C4-2B (cell line): ENCODE measurements around the gene KCNMA1.
"Not testable (repeated sequence)": the region's sequence is repeated elsewhere in the genome, so short reads cannot be mapped to it uniquely, and the experiment has no call there.

Experiments used
- H3K27ac ChIP-seq: fragments of 450-650 bp; 2 replicates; pipeline ENCODE4 v1.5.1; 2017
- CTCF ChIP-seq: fragments of 450-650 bp; conservative IDR thresholded peaks from 2 replicates; pipeline ENCODE4 v1.5.1; 2017; ENCODE audit warnings: mild to moderate bottlenecking
- ZFX ChIP-seq: fragments of 450-650 bp; IDR thresholded peaks from 2 replicates; pipeline ENCODE4 v1.6.1; 2017

Gene KCNMA1

GRCh38 chr10:77594471-77594783 is 43.2 kb downstream of the KCNMA1 start:
- no peak overlapping the region for H3K27ac ChIP-seq
- TF ChIP-seq ZFX (no peak), CTCF (no peak)

GRCh38 chr10:77593771-77594470 is 43.7 kb downstream of the KCNMA1 start:
- TF ChIP-seq CTCF (no peak), ZFX (no peak)
- H3K27ac ChIP-seq, result no peak overlapping the region

GRCh38 chr10:77592946-77593636 is 44.5 kb downstream of the KCNMA1 start:
- no peak overlapping the region for H3K27ac ChIP-seq
- no peak for TF ChIP-seq CTCF
- TF ChIP-seq ZFX, result no peak

- no peak overlapping the region for H3K27ac ChIP-seq
- TF ChIP-seq CTCF (no peak), ZFX (no peak)
Measured at GRCh38 chr10:77592510-77592909, 45.1 kb downstream of the KCNMA1 start.

- no peak overlapping the region for H3K27ac ChIP-seq
- no peak for TF ChIP-seq ZFX
- TF ChIP-seq CTCF, result no peak
Measured at GRCh38 chr10:77591238-77591880, 46.2 kb downstream of the KCNMA1 start.

GRCh38 chr10:77590344-77591237 is 47.0 kb downstream of the KCNMA1 start:
- TF ChIP-seq ZFX, result no peak
- TF ChIP-seq CTCF, result no peak

GRCh38 chr10:77589703-77590102 is 47.9 kb downstream of the KCNMA1 start:
- not testable (repeated sequence) for H3K27ac ChIP-seq

More at GRCh38 chr10:77590344-77591237, 47.0 kb downstream of the KCNMA1 start:
- no peak overlapping the region for H3K27ac ChIP-seq
